ENCODE data around the gene PHF19.

The PHF19 gene

DNA sequence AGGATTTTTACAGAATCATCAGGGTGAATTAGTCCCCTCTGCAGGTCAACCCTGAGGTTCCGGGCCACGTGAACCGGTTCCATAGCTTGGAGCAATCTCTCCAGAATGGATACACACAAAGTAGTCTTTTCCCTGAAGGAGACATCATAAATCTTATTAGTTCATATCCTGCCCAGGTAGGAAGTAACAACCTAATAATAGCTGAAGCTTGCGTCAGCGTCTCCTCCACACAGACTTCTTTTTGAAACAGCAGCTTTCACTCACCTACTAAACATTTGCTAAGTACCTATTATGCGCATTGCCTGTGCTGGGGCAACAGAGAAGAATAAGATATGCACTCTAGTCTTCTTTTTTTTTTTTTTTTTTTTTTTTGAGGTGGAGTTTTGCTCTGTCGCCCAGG lies 43.7 kb downstream of the PHF19 start:
- no peak overlapping the region for H3K27ac ChIP-seq
- TF ChIP-seq, protein P1, sequence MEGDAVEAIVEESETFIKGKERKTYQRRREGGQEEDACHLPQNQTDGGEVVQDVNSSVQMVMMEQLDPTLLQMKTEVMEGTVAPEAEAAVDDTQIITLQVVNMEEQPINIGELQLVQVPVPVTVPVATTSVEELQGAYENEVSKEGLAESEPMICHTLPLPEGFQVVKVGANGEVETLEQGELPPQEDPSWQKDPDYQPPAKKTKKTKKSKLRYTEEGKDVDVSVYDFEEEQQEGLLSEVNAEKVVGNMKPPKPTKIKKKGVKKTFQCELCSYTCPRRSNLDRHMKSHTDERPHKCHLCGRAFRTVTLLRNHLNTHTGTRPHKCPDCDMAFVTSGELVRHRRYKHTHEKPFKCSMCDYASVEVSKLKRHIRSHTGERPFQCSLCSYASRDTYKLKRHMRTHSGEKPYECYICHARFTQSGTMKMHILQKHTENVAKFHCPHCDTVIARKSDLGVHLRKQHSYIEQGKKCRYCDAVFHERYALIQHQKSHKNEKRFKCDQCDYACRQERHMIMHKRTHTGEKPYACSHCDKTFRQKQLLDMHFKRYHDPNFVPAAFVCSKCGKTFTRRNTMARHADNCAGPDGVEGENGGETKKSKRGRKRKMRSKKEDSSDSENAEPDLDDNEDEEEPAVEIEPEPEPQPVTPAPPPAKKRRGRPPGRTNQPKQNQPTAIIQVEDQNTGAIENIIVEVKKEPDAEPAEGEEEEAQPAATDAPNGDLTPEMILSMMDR (conservative IDR thresholded peaks at IDR 0.05; ENCODE audit: low read depth, low read length) = no peak
- no peaks in the 10 kb centered on the region for H4K20me1 ChIP-seq (ENCODE audit: insufficient read depth)
- no peaks in the 10 kb centered on the region for H3K27me3 ChIP-seq (ENCODE audit: insufficient read depth, low read depth)
- H3K4me1 ChIP-seq (ENCODE audit: low read depth, poor library complexity, severe bottlenecking) = peaks cover under 1% of the 10 kb centered on the region
- 0 out of 2 replicates have a peak, but pooled peaks cover 4% of the 10 kb centered on the region for H3K36me3 ChIP-seq (ENCODE audit: insufficient read depth)
- no peak overlapping the region for H3K9ac ChIP-seq
- no peak overlapping the region for H3K4me2 ChIP-seq
- no peak overlapping the region for H2AFZ ChIP-seq (ENCODE audit: low read depth)
- H3K4me3 ChIP-seq (IDR thresholded peaks at IDR 0.05; ENCODE audit: insufficient read depth, low read depth, low read length) = no peak overlapping the region
- H3K79me2 ChIP-seq (ENCODE audit: insufficient read depth, low read depth) = peaks cover 8% of the 10 kb centered on the region; the same call in 1 of the 2 replicates

DNA sequence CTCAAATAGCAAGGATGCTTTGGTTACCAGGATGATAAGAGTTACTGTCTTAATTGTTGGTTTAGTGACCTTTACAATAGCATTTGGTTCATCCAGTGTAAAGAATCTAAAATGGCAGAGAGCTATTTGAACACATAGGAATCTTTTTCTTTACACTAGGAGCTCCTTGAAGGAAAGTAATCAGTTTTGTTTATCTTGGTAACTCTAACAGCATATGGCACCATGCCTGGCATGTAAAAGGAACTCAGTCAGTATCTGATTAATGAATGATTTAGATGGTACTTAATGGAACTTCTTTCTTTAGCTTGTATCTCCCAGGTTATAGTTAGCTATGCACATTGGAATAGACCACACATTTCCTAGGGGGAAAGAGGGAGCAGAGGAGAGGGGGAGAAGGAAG lies 44.2 kb downstream of the PHF19 start:
- Histone ChIP-seq H3K4me2 (no peak overlapping the region), H3K4me3 (IDR thresholded peaks at IDR 0.05; ENCODE audit: insufficient read depth, low read depth, low read length) (no peak overlapping the region), H3K27ac (no peak overlapping the region), H2AFZ (ENCODE audit: low read depth) (no peak overlapping the region), H4K20me1 (ENCODE audit: insufficient read depth) (no peaks in the 10 kb centered on the region), H3K36me3 (ENCODE audit: insufficient read depth) (0 out of 2 replicates have a peak, but pooled peaks cover 4% of the 10 kb centered on the region), H3K79me2 (ENCODE audit: insufficient read depth, low read depth) (peaks cover 3% of the 10 kb centered on the region; the same call in 1 of the 2 replicates), H3K9ac (no peak overlapping the region), H3K27me3 (ENCODE audit: insufficient read depth, low read depth) (no peaks in the 10 kb centered on the region), H3K4me1 (ENCODE audit: low read depth, poor library complexity, severe bottlenecking) (no peaks in the 10 kb centered on the region)
- TF ChIP-seq, protein P1 (conservative IDR thresholded peaks at IDR 0.05; ENCODE audit: low read depth, low read length) = no peak

DNA sequence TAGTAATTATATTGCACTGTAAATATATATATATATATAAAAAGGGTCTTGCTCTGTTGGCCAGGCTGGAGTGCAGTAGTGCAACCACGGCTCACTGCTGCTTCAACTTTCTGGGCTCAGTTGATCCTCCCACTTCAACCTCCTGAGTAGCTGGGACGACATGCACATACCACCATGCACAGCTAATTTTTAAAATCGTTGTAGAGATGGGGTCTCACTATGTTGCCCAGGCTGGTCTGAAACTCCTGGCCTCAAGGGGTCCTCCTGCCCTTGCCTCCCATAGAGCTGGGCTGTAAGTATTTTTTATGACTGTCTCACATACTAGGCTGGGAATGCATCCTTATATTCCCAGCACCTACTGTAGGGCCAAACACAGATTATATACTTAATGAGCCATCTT lies 46.1 kb downstream of the PHF19 start:
- Histone ChIP-seq H2AFZ (ENCODE audit: low read depth) (no peak overlapping the region), H3K27ac (no peak overlapping the region), H3K4me3 (IDR thresholded peaks at IDR 0.05; ENCODE audit: insufficient read depth, low read depth, low read length) (no peak overlapping the region), H3K36me3 (ENCODE audit: insufficient read depth) (0 out of 2 replicates have a peak, but pooled peaks cover 4% of the 10 kb centered on the region), H3K9ac (no peak overlapping the region), H4K20me1 (ENCODE audit: insufficient read depth) (no peaks in the 10 kb centered on the region), H3K4me2 (no peak overlapping the region), H3K79me2 (ENCODE audit: insufficient read depth, low read depth) (no peaks in the 10 kb centered on the region), H3K4me1 (ENCODE audit: low read depth, poor library complexity, severe bottlenecking) (no peaks in the 10 kb centered on the region), H3K27me3 (ENCODE audit: insufficient read depth, low read depth) (no peaks in the 10 kb centered on the region)
- TF ChIP-seq, protein P1 (conservative IDR thresholded peaks at IDR 0.05; ENCODE audit: low read depth, low read length) = no peak

DNA sequence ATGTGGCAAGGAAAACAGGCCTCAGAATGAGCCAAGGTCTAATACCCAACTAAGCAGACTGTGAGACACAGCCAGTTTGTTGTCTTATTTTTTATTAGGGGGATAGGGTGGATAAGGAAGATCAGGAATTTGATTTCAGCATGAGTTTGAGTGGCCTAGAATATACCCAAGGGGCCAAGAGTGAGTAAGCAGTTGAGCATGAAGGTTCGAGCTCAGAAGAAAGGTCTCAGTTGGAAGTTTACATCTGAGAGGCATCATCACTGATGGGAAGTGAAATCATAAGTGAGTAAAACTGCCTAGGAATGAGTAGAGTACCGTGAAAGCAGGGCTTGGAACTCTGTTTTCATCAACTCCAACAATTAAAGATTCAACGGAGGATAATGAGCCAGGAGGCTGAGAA lies 46.8 kb downstream of the PHF19 start:
- Histone ChIP-seq H4K20me1 (ENCODE audit: insufficient read depth) (no peaks in the 10 kb centered on the region), H2AFZ (ENCODE audit: low read depth) (no peak overlapping the region), H3K79me2 (ENCODE audit: insufficient read depth, low read depth) (no peaks in the 10 kb centered on the region), H3K9ac (no peak overlapping the region), H3K27ac (no peak overlapping the region), H3K27me3 (ENCODE audit: insufficient read depth, low read depth) (no peaks in the 10 kb centered on the region), H3K4me1 (ENCODE audit: low read depth, poor library complexity, severe bottlenecking) (no peaks in the 10 kb centered on the region), H3K36me3 (ENCODE audit: insufficient read depth) (0 out of 2 replicates have a peak, but pooled peaks cover 3% of the 10 kb centered on the region), H3K4me3 (IDR thresholded peaks at IDR 0.05; ENCODE audit: insufficient read depth, low read depth, low read length) (no peak overlapping the region), H3K4me2 (no peak overlapping the region)
- TF ChIP-seq, protein P1 (conservative IDR thresholded peaks at IDR 0.05; ENCODE audit: low read depth, low read length) = no peak

Data from KMS-11 (cell line).